GM18873 (cell line): ENCODE results near the gene PTPRN2.
"Not testable (repeated sequence)": the region's sequence is repeated elsewhere in the genome, so short reads cannot be mapped to it uniquely, and the experiment has no call there.

ENCODE experiments used
- ATAC-seq: cut with Tn5 transposase; IDR thresholded peaks from one replicate; pipeline ENCODE4 v1.9.1; 2021; ENCODE audit warnings: mild to moderate bottlenecking, moderate library complexity, moderate number of reproducible peaks; ENCODE audit not compliant: unreplicated experiment, low FRiP score

Gene PTPRN2

GRCh38 chr7:158411232-158411950 is 176.2 kb downstream of the PTPRN2 start:
- no peak for ATAC-seq

GRCh38 chr7:158410720-158411119 is 176.9 kb downstream of the PTPRN2 start:
- no peak for ATAC-seq

GRCh38 chr7:158409816-158410330 is 177.8 kb downstream of the PTPRN2 start:
- no peak for ATAC-seq

- no peak for ATAC-seq
Measured at GRCh38 chr7:158409120-158409519, 178.5 kb downstream of the PTPRN2 start.

- no peak for ATAC-seq
Measured at GRCh38 chr7:158408318-158408920, 179.2 kb downstream of the PTPRN2 start.

- ATAC-seq = no peak
Measured at GRCh38 chr7:158407581-158408317, 179.9 kb downstream of the PTPRN2 start.

GRCh38 chr7:158406801-158407200 is 180.8 kb downstream of the PTPRN2 start:
- no peak for ATAC-seq

- no peak for ATAC-seq
Measured at GRCh38 chr7:158406364-158406763, 181.3 kb downstream of the PTPRN2 start.

GRCh38 chr7:158405771-158406170 is 181.9 kb downstream of the PTPRN2 start:
- ATAC-seq = not testable (repeated sequence)

GRCh38 chr7:158405324-158405723 is 182.3 kb downstream of the PTPRN2 start:
- no peak for ATAC-seq

- no peak for ATAC-seq
Measured at GRCh38 chr7:158404031-158404761, 183.4 kb downstream of the PTPRN2 start.

- no peak for ATAC-seq
Measured at GRCh38 chr7:158403013-158403821, 184.4 kb downstream of the PTPRN2 start.

- no peak for ATAC-seq
Measured at GRCh38 chr7:158402471-158402870, 185.2 kb downstream of the PTPRN2 start.

- ATAC-seq = no peak
Measured at GRCh38 chr7:158401826-158402225, 185.8 kb downstream of the PTPRN2 start.

GRCh38 chr7:158401295-158401694 is 186.3 kb downstream of the PTPRN2 start:
- ATAC-seq = no peak

GRCh38 chr7:158400601-158401225 is 186.9 kb downstream of the PTPRN2 start:
- ATAC-seq = no peak

GRCh38 chr7:158399762-158400161 is 187.9 kb downstream of the PTPRN2 start:
- no peak for ATAC-seq

GRCh38 chr7:158398750-158399149 is 188.9 kb downstream of the PTPRN2 start:
- no peak for ATAC-seq

GRCh38 chr7:158397885-158398284 is 189.7 kb downstream of the PTPRN2 start:
- no peak for ATAC-seq
